Measurements from ENCODE around the gene ATOH7.
"Not testable (repeated sequence)": the region's sequence is repeated elsewhere in the genome, so short reads cannot be mapped to it uniquely, and the experiment has no call there.

ATOH7 gene

GRCh38 chr10:68212721-68213352 lies 19.1 kb downstream of the ATOH7 start:
- no peaks in the 10 kb centered on the region for H3K9me3 ChIP-seq (ENCODE audit: control insufficient read depth, insufficient read depth, low read length)
- no peak overlapping the region for H3K4me3 ChIP-seq (ENCODE audit: low read length)
- H3K27me3 ChIP-seq (ENCODE audit: control insufficient read depth, insufficient read depth, low read length) = no peaks in the 10 kb centered on the region
- no peak for DNase-seq (ENCODE audit: low read depth, low spot score)
- no peaks in the 10 kb centered on the region for H3K4me1 ChIP-seq (ENCODE audit: control insufficient read depth, insufficient read depth, low read length)
- no peak overlapping the region for H3K27ac ChIP-seq (ENCODE audit: low read length)
- no peaks in the 10 kb centered on the region for H3K36me3 ChIP-seq (ENCODE audit: control insufficient read depth, insufficient read depth, low read length)
- WGBS (ENCODE audit: insufficient coverage, insufficient read length) = no CpG with 5 or more reads among the region's 8 CpGs

DNA sequence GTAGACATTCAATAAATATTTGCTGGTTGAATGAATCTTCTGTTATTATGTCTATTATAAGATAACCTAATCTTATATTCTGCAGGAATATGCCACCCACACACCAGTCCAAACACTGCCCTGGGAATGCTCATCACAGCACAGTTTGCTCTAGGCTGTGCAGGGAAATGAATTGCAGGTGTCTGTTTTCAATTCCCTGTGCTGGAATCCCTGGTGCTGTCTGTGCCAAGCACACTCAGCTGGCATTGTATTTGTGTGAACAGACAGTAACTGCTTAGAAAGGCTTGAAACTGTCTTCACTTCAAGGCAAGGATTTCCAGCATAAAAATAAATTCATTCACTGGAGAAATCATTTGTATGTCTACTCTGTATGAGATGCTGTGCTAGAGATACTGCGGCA lies 20.2 kb downstream of the ATOH7 start:
- WGBS (ENCODE audit: insufficient coverage, insufficient read length) = no CpG with 5 or more reads among the region's 1 CpG
- no peaks in the 10 kb centered on the region for H3K9me3 ChIP-seq (ENCODE audit: control insufficient read depth, insufficient read depth, low read length)

GRCh38 chr10:68208424-68209042 lies 23.4 kb downstream of the ATOH7 start:
- WGBS (ENCODE audit: insufficient coverage, insufficient read length) = no CpG with 5 or more reads among the region's 10 CpGs
- no peak overlapping the region for H3K4me3 ChIP-seq (ENCODE audit: low read length)
- DNase-seq (ENCODE audit: low read depth, low spot score) = peak; percentile 73

More for the DNA sequence above, 20.2 kb downstream of the ATOH7 start:
- H3K27me3 ChIP-seq (ENCODE audit: control insufficient read depth, insufficient read depth, low read length) = no peaks in the 10 kb centered on the region
- H3K27ac ChIP-seq (ENCODE audit: low read length) = no peak overlapping the region
- no peak for DNase-seq (ENCODE audit: low read depth, low spot score)
- H3K4me3 ChIP-seq (ENCODE audit: low read length) = no peak overlapping the region
- H3K36me3 ChIP-seq (ENCODE audit: control insufficient read depth, insufficient read depth, low read length) = no peaks in the 10 kb centered on the region
- H3K4me1 ChIP-seq (ENCODE audit: control insufficient read depth, insufficient read depth, low read length) = no peaks in the 10 kb centered on the region

GRCh38 chr10:68202960-68203353 lies 29.0 kb downstream of the ATOH7 start:
- Histone ChIP-seq H3K27me3 (ENCODE audit: control insufficient read depth, insufficient read depth, low read length) (no peaks in the 10 kb centered on the region), H3K36me3 (ENCODE audit: control insufficient read depth, insufficient read depth, low read length) (no peaks in the 10 kb centered on the region), H3K27ac (ENCODE audit: low read length) (no peak overlapping the region), H3K4me1 (ENCODE audit: control insufficient read depth, insufficient read depth, low read length) (no peaks in the 10 kb centered on the region), H3K9me3 (ENCODE audit: control insufficient read depth, insufficient read depth, low read length) (no peaks in the 10 kb centered on the region), H3K4me3 (ENCODE audit: low read length) (no peak overlapping the region)
- no CpG with 5 or more reads among the region's 5 CpGs for WGBS (ENCODE audit: insufficient coverage, insufficient read length)
- DNase-seq (ENCODE audit: low read depth, low spot score) = no peak

More at GRCh38 chr10:68208424-68209042, 23.4 kb downstream of the ATOH7 start:
- no peaks in the 10 kb centered on the region for H3K36me3 ChIP-seq (ENCODE audit: control insufficient read depth, insufficient read depth, low read length)
- no peaks in the 10 kb centered on the region for H3K9me3 ChIP-seq (ENCODE audit: control insufficient read depth, insufficient read depth, low read length)
- H3K4me1 ChIP-seq (ENCODE audit: control insufficient read depth, insufficient read depth, low read length) = no peaks in the 10 kb centered on the region
- H3K27me3 ChIP-seq (ENCODE audit: control insufficient read depth, insufficient read depth, low read length) = no peaks in the 10 kb centered on the region
- no peak overlapping the region for H3K27ac ChIP-seq (ENCODE audit: low read length)

- Histone ChIP-seq H3K27me3 (ENCODE audit: control insufficient read depth, insufficient read depth, low read length) (no peaks in the 10 kb centered on the region), H3K36me3 (ENCODE audit: control insufficient read depth, insufficient read depth, low read length) (no peaks in the 10 kb centered on the region), H3K4me1 (ENCODE audit: control insufficient read depth, insufficient read depth, low read length) (no peaks in the 10 kb centered on the region), H3K27ac (ENCODE audit: low read length) (no peak overlapping the region), H3K4me3 (ENCODE audit: low read length) (no peak overlapping the region), H3K9me3 (ENCODE audit: control insufficient read depth, insufficient read depth, low read length) (no peaks in the 10 kb centered on the region)
- WGBS (ENCODE audit: insufficient coverage, insufficient read length) = no CpG with 5 or more reads among the region's 3 CpGs
- no peak for DNase-seq (ENCODE audit: low read depth, low spot score)
These were observed 35.2 kb downstream of the ATOH7 start for GRCh38 chr10:68196701-68197100.

DNA sequence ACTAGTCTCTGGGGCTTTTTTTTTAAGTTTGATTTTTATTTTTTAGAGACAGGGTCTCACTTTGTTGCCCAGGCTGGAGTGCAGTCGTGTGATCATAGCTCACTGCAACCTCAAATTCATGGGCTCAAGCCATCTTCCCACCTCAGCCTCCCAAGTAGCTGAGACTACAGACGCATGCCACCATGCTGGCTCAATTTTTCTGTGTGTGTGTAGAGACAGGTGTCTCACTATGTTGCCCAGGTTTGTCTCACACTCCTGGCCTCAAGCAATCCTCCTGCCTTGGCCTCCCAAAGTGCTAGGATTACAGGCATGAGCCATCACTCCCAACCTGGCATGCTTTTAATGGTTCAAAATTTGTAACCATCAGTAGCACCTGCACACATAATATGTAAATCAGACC lies 36.1 kb downstream of the ATOH7 start:
- H3K27ac ChIP-seq (ENCODE audit: low read length); H3K4me1 ChIP-seq (ENCODE audit: control insufficient read depth, insufficient read depth, low read length); DNase-seq (ENCODE audit: low read depth, low spot score); H3K4me3 ChIP-seq (ENCODE audit: low read length); H3K9me3 ChIP-seq (ENCODE audit: control insufficient read depth, insufficient read depth, low read length); H3K36me3 ChIP-seq (ENCODE audit: control insufficient read depth, insufficient read depth, low read length); H3K27me3 ChIP-seq (ENCODE audit: control insufficient read depth, insufficient read depth, low read length): not testable (repeated sequence)
- WGBS (ENCODE audit: insufficient coverage, insufficient read length) = no CpG with 5 or more reads among the region's 2 CpGs

DNA sequence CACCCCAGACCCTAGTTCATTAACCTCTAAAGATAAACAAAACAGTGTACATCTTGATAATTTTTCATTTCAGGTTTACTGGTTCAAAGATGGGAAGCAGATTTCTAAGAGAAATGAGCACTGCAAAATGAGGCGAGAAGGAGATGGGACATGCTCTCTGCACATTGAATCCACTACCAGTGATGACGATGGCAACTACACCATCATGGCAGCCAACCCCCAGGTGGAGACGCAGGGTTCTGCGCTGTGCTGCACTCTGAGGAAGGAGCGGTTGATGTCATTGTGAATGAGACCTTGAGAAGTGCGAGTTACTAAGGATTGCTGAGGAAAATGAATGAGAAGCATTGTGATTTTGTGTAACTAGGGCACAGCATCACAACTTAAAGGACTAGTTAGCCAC lies 37.6 kb downstream of the ATOH7 start:
- DNase-seq (ENCODE audit: low read depth, low spot score) = no peak
- no CpG with 5 or more reads among the region's 6 CpGs for WGBS (ENCODE audit: insufficient coverage, insufficient read length)
- Histone ChIP-seq H3K4me1 (ENCODE audit: control insufficient read depth, insufficient read depth, low read length) (no peaks in the 10 kb centered on the region), H3K9me3 (ENCODE audit: control insufficient read depth, insufficient read depth, low read length) (no peaks in the 10 kb centered on the region), H3K36me3 (ENCODE audit: control insufficient read depth, insufficient read depth, low read length) (no peaks in the 10 kb centered on the region), H3K27me3 (ENCODE audit: control insufficient read depth, insufficient read depth, low read length) (no peaks in the 10 kb centered on the region), H3K27ac (ENCODE audit: low read length) (no peak overlapping the region), H3K4me3 (ENCODE audit: low read length) (no peak overlapping the region)

GRCh38 chr10:68192113-68192512 lies 39.8 kb downstream of the ATOH7 start:
- Histone ChIP-seq H3K27me3 (ENCODE audit: control insufficient read depth, insufficient read depth, low read length) (no peaks in the 10 kb centered on the region), H3K36me3 (ENCODE audit: control insufficient read depth, insufficient read depth, low read length) (no peaks in the 10 kb centered on the region), H3K9me3 (ENCODE audit: control insufficient read depth, insufficient read depth, low read length) (no peaks in the 10 kb centered on the region), H3K4me3 (ENCODE audit: low read length) (no peak overlapping the region), H3K27ac (ENCODE audit: low read length) (no peak overlapping the region), H3K4me1 (ENCODE audit: control insufficient read depth, insufficient read depth, low read length) (no peaks in the 10 kb centered on the region)
- WGBS (ENCODE audit: insufficient coverage, insufficient read length) = no CpG with 5 or more reads among the region's 3 CpGs
- DNase-seq (ENCODE audit: low read depth, low spot score) = no peak

DNA sequence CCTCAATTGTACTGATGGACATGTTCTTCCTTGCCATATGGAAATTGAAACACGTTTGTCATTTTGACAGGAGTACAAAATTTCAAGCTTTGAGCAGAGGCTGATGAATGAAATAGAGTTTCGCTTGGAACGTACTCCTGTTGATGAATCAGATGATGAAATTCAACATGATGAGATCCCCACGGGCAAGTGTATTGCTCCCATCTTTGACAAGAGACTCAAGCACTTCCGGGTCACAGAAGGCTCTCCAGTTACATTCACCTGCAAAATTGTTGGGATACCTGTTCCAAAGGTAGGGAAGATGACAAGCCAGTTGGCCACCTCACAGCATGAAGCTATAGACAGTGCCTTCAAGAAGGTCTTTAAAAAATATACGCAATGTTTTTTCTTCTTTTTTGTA lies 43.1 kb downstream of the ATOH7 start:
- no peaks in the 10 kb centered on the region for H3K9me3 ChIP-seq (ENCODE audit: control insufficient read depth, insufficient read depth, low read length)
- no peaks in the 10 kb centered on the region for H3K36me3 ChIP-seq (ENCODE audit: control insufficient read depth, insufficient read depth, low read length)
- no peaks in the 10 kb centered on the region for H3K4me1 ChIP-seq (ENCODE audit: control insufficient read depth, insufficient read depth, low read length)
- H3K27me3 ChIP-seq (ENCODE audit: control insufficient read depth, insufficient read depth, low read length) = no peaks in the 10 kb centered on the region
- no peak overlapping the region for H3K27ac ChIP-seq (ENCODE audit: low read length)
- H3K4me3 ChIP-seq (ENCODE audit: low read length) = no peak overlapping the region
- DNase-seq (ENCODE audit: low read depth, low spot score) = no peak
- WGBS (ENCODE audit: insufficient coverage, insufficient read length) = no CpG with 5 or more reads among the region's 6 CpGs

DNA sequence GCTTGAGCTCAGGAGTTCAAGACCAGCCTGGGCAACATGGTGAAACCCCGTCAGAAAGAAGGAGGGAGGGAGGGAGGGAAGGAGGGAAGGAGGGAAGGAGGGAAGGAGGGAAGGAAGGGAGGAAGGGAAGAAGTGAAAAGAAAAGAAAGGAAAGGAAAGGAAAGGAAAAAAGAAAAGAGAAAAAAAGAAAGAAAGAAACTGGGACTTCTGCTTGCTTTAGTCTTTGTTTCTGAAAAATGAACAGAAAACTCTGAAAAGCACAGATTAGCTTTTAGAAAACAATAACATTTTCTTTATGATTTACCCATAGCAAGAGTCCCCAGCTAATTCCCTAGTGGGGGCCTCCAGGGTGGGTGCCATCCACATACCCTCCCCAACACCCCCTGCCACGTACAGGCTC lies 46.8 kb downstream of the ATOH7 start:
- no peaks in the 10 kb centered on the region for H3K9me3 ChIP-seq (ENCODE audit: control insufficient read depth, insufficient read depth, low read length)
- WGBS (ENCODE audit: insufficient coverage, insufficient read length) = no CpG with 5 or more reads among the region's 2 CpGs
- no peaks in the 10 kb centered on the region for H3K27me3 ChIP-seq (ENCODE audit: control insufficient read depth, insufficient read depth, low read length)
- DNase-seq (ENCODE audit: low read depth, low spot score) = no peak
- no peak overlapping the region for H3K4me3 ChIP-seq (ENCODE audit: low read length)
- H3K4me1 ChIP-seq (ENCODE audit: control insufficient read depth, insufficient read depth, low read length) = no peaks in the 10 kb centered on the region
- H3K36me3 ChIP-seq (ENCODE audit: control insufficient read depth, insufficient read depth, low read length) = no peaks in the 10 kb centered on the region
- H3K27ac ChIP-seq (ENCODE audit: low read length) = no peak overlapping the region

- Histone ChIP-seq H3K4me3 (ENCODE audit: low read length) (no peak overlapping the region), H3K9me3 (ENCODE audit: control insufficient read depth, insufficient read depth, low read length) (no peaks in the 10 kb centered on the region), H3K27me3 (ENCODE audit: control insufficient read depth, insufficient read depth, low read length) (no peaks in the 10 kb centered on the region), H3K27ac (ENCODE audit: low read length) (no peak overlapping the region), H3K36me3 (ENCODE audit: control insufficient read depth, insufficient read depth, low read length) (no peaks in the 10 kb centered on the region), H3K4me1 (ENCODE audit: control insufficient read depth, insufficient read depth, low read length) (no peaks in the 10 kb centered on the region)
- no CpG with 5 or more reads among the region's 7 CpGs for whole genome bisulfite sequencing (ENCODE audit: insufficient coverage, insufficient read length)
- no peak for DNase-seq (ENCODE audit: low read depth, low spot score)
These were observed 47.4 kb downstream of the ATOH7 start for GRCh38 chr10:68184546-68184945.
